Type B pancreatic cell (in vitro differentiated cells): ENCODE results near the gene UBE3D. TPM values are rescaled to one million over a fixed set of nuclear protein-coding genes. Genes with fewer than 3 reads are reported as not detected.

ENCODE experiments used
- DNase-seq: peaks from one replicate; pipeline ENCODE4 v3.0.0; 2021; ENCODE audit warnings: mixed read lengths; ENCODE audit not compliant: unreplicated experiment; ENCODE audit errors: extremely low spot score
- H3K27ac Mint-ChIP-seq: 2 replicates; pipeline ENCODE4 v1.8.0; 2021; ENCODE audit warnings: mild to moderate bottlenecking, mixed read lengths
- H3K27me3 Mint-ChIP-seq: 2 replicates; pipeline ENCODE4 v1.8.0; 2021; ENCODE audit warnings: mixed read lengths
- H3K36me3 Mint-ChIP-seq: 2 replicates; pipeline ENCODE4 v1.8.0; 2021; ENCODE audit warnings: mixed read lengths
- H3K4me1 Mint-ChIP-seq: one replicate; pipeline ENCODE4 v1.8.0; 2021; ENCODE audit warnings: mixed read lengths; ENCODE audit not compliant: unreplicated experiment
- H3K4me3 Mint-ChIP-seq: 2 replicates; pipeline ENCODE4 v1.8.0; 2021; ENCODE audit warnings: mild to moderate bottlenecking, mixed read lengths
- H3K9me3 Mint-ChIP-seq: 2 replicates; pipeline ENCODE4 v1.8.0; 2021; ENCODE audit warnings: mixed read lengths
- total RNA-seq: library from RNA; stranded (reverse); gene quantifications from 2 replicates; pipeline ENCODE4 v1.2.1, GENCODE V29; 2021; ENCODE audit warnings: low replicate concordance
- TF ChIP-seq, protein P1 (sequence below): fragments of 200-600 bp; sonication (generic); conservative IDR thresholded peaks from 2 replicates; pipeline ENCODE4 v1.5.0; 2021; ENCODE audit warnings: antibody characterized with exemption, mild to moderate bottlenecking

The UBE3D gene
- total RNA-seq, 1 donor from 2014 or later = 20.0 TPM

GRCh38 chr6:82910820-82911219 is 154.8 kb downstream of the UBE3D start:
- no peak for DNase-seq
- Mint-ChIP-seq H3K36me3 (no peaks in the 10 kb centered on the region), H3K9me3 (peaks cover 4% of the 10 kb centered on the region), H3K27ac (no peak overlapping the region), H3K27me3 (no peaks in the 10 kb centered on the region), H3K4me3 (no peak overlapping the region), H3K4me1 (peaks cover 41% of the 10 kb centered on the region)
- TF ChIP-seq, protein P1, sequence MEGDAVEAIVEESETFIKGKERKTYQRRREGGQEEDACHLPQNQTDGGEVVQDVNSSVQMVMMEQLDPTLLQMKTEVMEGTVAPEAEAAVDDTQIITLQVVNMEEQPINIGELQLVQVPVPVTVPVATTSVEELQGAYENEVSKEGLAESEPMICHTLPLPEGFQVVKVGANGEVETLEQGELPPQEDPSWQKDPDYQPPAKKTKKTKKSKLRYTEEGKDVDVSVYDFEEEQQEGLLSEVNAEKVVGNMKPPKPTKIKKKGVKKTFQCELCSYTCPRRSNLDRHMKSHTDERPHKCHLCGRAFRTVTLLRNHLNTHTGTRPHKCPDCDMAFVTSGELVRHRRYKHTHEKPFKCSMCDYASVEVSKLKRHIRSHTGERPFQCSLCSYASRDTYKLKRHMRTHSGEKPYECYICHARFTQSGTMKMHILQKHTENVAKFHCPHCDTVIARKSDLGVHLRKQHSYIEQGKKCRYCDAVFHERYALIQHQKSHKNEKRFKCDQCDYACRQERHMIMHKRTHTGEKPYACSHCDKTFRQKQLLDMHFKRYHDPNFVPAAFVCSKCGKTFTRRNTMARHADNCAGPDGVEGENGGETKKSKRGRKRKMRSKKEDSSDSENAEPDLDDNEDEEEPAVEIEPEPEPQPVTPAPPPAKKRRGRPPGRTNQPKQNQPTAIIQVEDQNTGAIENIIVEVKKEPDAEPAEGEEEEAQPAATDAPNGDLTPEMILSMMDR = no peak

- no peak overlapping the region for H3K27ac Mint-ChIP-seq
- H3K9me3 Mint-ChIP-seq = peaks cover 4% of the 10 kb centered on the region
- TF ChIP-seq, protein P1 = no peak
- H3K4me3 Mint-ChIP-seq = no peak overlapping the region
- no peaks in the 10 kb centered on the region for H3K27me3 Mint-ChIP-seq
- no peak for DNase-seq
- no peaks in the 10 kb centered on the region for H3K36me3 Mint-ChIP-seq
- H3K4me1 Mint-ChIP-seq = peaks cover 41% of the 10 kb centered on the region
Measured at GRCh38 chr6:82910395-82910794, 155.2 kb downstream of the UBE3D start.

- no peaks in the 10 kb centered on the region for H3K36me3 Mint-ChIP-seq
- H3K4me1 Mint-ChIP-seq = peaks cover 41% of the 10 kb centered on the region
- no peak overlapping the region for H3K27ac Mint-ChIP-seq
- H3K27me3 Mint-ChIP-seq = no peaks in the 10 kb centered on the region
- H3K4me3 Mint-ChIP-seq = no peak overlapping the region
- H3K9me3 Mint-ChIP-seq = peaks cover 4% of the 10 kb centered on the region
- no peak for DNase-seq
- TF ChIP-seq, protein P1 = no peak
Measured at GRCh38 chr6:82909551-82909950, 156.1 kb downstream of the UBE3D start.

GRCh38 chr6:82908661-82909060 is 157.0 kb downstream of the UBE3D start:
- TF ChIP-seq, protein P1 = no peak
- Mint-ChIP-seq H3K4me1 (peaks cover 41% of the 10 kb centered on the region), H3K9me3 (peaks cover 4% of the 10 kb centered on the region), H3K27ac (no peak overlapping the region), H3K27me3 (no peaks in the 10 kb centered on the region), H3K36me3 (no peaks in the 10 kb centered on the region), H3K4me3 (no peak overlapping the region)
- DNase-seq = no peak

DNA sequence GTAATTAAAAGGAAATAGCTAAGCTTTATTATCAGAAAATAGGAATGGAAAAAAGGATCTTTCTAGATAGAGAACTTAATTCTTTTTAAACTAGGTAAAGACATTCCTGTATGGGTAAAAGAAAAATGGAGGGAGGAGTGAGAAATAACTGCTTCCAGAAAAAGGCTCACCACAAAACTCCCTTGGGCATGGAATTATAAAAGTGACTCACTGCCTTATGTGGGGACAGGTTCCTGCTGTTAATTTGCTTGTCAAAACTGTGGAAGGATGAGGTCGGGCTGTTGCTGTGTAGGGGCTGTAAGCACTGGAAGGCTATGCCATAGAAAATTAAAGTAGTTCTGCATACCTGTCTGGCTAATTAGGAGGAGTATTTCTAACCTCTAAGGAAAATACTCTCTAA is 158.7 kb downstream of the UBE3D start:
- Mint-ChIP-seq H3K4me1 (peaks cover 38% of the 10 kb centered on the region), H3K27ac (no peak overlapping the region)
- DNase-seq = no peak

More for the DNA sequence above, 158.7 kb downstream of the UBE3D start:
- H3K36me3 Mint-ChIP-seq = no peaks in the 10 kb centered on the region
- peaks cover 4% of the 10 kb centered on the region for H3K9me3 Mint-ChIP-seq
- no peaks in the 10 kb centered on the region for H3K27me3 Mint-ChIP-seq
- no peak overlapping the region for H3K4me3 Mint-ChIP-seq
- TF ChIP-seq, protein P1 = no peak
